Superior temporal gyrus (tissue), 1 donor: ENCODE results near the gene FAM156A.
"Not testable (repeated sequence)": the region's sequence is repeated elsewhere in the genome, so short reads cannot be mapped to it uniquely, and the experiment has no call there.

Experiments used
- DNase-seq: peaks from one replicate; pipeline ENCODE4 v3.0.0-alpha.2; 2016; ENCODE audit errors: extremely low spot score

Gene FAM156A

GRCh38 chrX:52905531-52905930 is 52.8 kb downstream of the FAM156A start:
- DNase-seq: not testable (repeated sequence)
